ENCODE results near the gene TNFRSF1B. TPM values are rescaled to one million over a fixed set of nuclear protein-coding genes. Genes with fewer than 3 reads are reported as not detected.

TNFRSF1B gene
- total and polyA plus RNA-seq, 2 experiments from 2014 or later = 0.91 to 4.1 TPM

- no peak overlapping the region for H3K4me3 ChIP-seq
- peaks cover 20% of the 10 kb centered on the region for H3K4me1 ChIP-seq (ENCODE audit: insufficient read depth)
- H2AFZ ChIP-seq = no peak overlapping the region
- no peaks in the 10 kb centered on the region for H3K79me2 ChIP-seq (replicated peaks; ENCODE audit: insufficient read depth)
- Mint-ChIP-seq H3K36me3 (ENCODE audit: low read depth) (no peaks in the 10 kb centered on the region), H3K4me1 (peaks cover 25% of the 10 kb centered on the region), H3K27me3 (ENCODE audit: insufficient read depth, low read depth, poor library complexity) (peaks cover 2% of the 10 kb centered on the region), H3K4me3 (no peak overlapping the region), H3K27ac (no peak overlapping the region), H3K9me3 (no peaks in the 10 kb centered on the region)
- no peak overlapping the region for H3K4me2 ChIP-seq
- H4K20me1 ChIP-seq (replicated peaks; ENCODE audit: insufficient read depth) = no peaks in the 10 kb centered on the region
- TF ChIP-seq STAT1 (IDR thresholded peaks at IDR 0.05; ENCODE audit: unreplicated experiment) (no peak), NANOG (IDR thresholded peaks at IDR 0.05; ENCODE audit: borderline replicate concordance) (no peak), POLR2AphosphoS5 (IDR thresholded peaks at IDR 0.05; ENCODE audit: low read depth) (no peak), ZNF114 (CRISPR knock-in tag; IDR thresholded peaks at IDR 0.05) (no peak), REST (IDR thresholded peaks at IDR 0.05; ENCODE audit: unreplicated experiment) (no peak), EZH2 (IDR thresholded peaks at IDR 0.05; ENCODE audit: low read depth, unreplicated experiment) (no peak), ZNF331 (CRISPR knock-in tag; IDR thresholded peaks at IDR 0.05; ENCODE audit: low read depth) (no peak), ETS1 (IDR thresholded peaks at IDR 0.05) (no peak), JUNB (IDR thresholded peaks at IDR 0.05; ENCODE audit: unreplicated experiment) (no peak), EZH2phosphoT487 (IDR thresholded peaks at IDR 0.05; ENCODE audit: unreplicated experiment) (no peak), CREB1 (CRISPR knock-in tag; IDR thresholded peaks at IDR 0.05; ENCODE audit: low read depth) (no peak), ZNF462 (CRISPR knock-in tag; IDR thresholded peaks at IDR 0.05) (no peak)
- H3K36me3 ChIP-seq (ENCODE audit: insufficient read depth) = no peaks in the 10 kb centered on the region
- no peak for DNase-seq (ENCODE audit: low spot score)
- H3K9me2 ChIP-seq (ENCODE audit: insufficient read depth) = no peaks in the 10 kb centered on the region
- H3K27me3 ChIP-seq (ENCODE audit: insufficient read depth) = no peaks in the 10 kb centered on the region
- H3K27ac ChIP-seq (ENCODE audit: low read depth) = no peak overlapping the region
- no peak for ATAC-seq
- no peaks in the 10 kb centered on the region for H3F3A ChIP-seq (replicated peaks; ENCODE audit: low read depth)
Measured at GRCh38 chr1:12202577-12202976, 35.8 kb downstream of the TNFRSF1B start.

Measured in GM23338 (cell line).